Activated CD4-positive, alpha-beta T cell treated with anti-CD3 and anti-CD28 coated beads for 24 hours (primary cell): ENCODE data around the gene PCDH15.
"Not testable (repeated sequence)": the region's sequence is repeated elsewhere in the genome, so short reads cannot be mapped to it uniquely, and the experiment has no call there.

Experiments used
- DNase-seq, 2 donors: peaks; one replicate each; pipeline ENCODE4 v3.0.0-alpha.2; 2020; ENCODE audit warnings: low read depth in 2 of 2

Gene PCDH15

DNA sequence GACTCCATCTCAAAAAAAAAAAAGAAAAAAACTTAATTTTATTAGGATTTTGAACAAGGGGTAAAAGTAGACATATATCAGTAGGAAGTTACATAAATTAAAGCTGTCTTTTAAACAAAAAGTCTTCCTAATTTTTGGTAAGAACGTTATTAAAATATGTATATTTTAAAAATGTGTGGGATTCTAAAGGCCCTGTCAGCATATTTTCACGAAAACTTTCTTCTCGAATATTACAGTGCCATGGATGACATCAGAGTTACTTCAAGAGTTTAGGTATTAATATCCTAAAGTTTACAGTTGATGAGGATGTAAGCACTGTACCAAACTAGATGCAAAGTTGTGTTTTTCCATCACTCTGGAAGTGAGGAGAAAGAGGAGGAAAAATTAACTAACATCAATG, 820.8 kb downstream of the PCDH15 start:
- DNase-seq: no peak

DNA sequence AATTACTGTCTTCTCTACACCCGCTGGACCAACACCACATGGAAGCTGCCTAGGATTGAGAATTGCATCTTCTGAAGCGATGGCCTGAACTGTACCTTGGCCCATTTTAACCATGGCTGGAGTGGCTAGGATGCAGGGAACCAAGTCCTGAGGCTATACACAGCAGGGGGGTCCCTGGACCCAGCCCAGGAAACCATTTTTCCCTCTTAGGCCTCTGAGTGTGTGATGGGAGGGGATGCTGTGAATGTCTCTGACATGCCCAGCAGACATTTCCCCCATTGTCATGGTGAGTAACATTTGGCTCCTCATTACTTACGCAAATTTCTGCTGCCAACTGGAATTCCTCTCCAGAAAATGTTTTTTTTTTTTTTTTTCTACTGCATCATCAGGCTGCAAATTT, 822.7 kb downstream of the PCDH15 start:
- no peak for DNase-seq

- no peak for DNase-seq
Observed at GRCh38 chr10:53977267-53977666, 823.8 kb downstream of the PCDH15 start.

DNA sequence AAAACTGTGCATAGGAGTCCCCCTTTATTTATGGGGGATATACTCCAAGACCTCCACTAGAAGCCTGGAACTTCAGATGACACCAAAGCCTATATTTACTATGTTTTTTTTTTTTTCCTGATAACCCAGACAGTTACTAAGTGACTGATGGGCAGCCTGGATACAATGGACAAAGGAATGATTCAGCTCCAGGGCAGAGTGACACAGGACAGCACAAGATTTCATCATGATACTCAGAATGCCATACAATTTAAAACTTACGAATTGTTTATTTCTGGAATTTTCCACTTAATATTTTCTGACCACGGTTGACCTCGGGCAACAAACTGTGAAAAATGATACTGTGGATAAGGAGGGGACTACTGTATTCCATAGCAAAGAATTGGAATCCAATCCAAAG, 843.6 kb downstream of the PCDH15 start:
- no peak for DNase-seq

DNA sequence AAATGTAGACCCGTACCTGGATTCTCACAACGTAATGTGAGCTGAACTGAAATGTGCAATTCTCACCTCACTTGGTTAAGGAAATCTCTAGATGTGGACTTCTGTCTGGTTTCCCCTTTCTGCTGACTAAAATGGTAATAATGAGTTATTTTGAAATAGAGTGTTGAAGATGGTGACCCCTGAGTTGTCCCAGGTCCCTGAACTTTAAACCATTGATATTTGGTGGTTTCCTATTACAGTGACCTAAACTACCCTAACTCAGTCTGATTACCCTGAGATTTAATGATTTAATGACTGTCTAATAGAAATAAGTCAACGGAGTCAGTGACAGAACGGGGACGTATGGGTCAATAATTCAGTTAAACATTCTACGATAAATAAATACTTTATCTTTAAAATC, 845.9 kb downstream of the PCDH15 start:
- no peak for DNase-seq

GRCh38 chr10:53952698-53953630, 848.1 kb downstream of the PCDH15 start:
- no peak for DNase-seq

DNA sequence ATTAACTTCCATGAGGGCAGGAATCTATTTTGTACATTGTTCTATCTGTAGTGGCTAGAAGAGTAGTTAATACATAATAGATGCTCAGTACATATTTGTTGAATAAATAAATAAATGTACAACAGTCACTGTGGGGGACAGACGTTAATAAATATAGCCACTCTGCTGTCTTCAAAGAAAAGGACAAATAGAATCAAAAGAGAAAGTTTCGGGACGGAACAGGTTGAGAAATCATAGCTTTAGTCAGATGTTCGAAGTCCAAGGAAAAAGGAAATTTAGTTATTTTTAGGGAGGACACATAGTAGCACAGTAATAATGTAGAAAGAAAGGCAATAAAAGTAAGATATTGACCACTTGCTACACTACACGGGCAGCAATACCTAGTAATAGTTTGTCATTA, 861.4 kb downstream of the PCDH15 start:
- no peak for DNase-seq

- DNase-seq: no peak
Observed at GRCh38 chr10:53930648-53931047, 870.4 kb downstream of the PCDH15 start.

- DNase-seq: not testable (repeated sequence)
Observed at GRCh38 chr10:53924051-53924700, 876.9 kb downstream of the PCDH15 start.

DNA sequence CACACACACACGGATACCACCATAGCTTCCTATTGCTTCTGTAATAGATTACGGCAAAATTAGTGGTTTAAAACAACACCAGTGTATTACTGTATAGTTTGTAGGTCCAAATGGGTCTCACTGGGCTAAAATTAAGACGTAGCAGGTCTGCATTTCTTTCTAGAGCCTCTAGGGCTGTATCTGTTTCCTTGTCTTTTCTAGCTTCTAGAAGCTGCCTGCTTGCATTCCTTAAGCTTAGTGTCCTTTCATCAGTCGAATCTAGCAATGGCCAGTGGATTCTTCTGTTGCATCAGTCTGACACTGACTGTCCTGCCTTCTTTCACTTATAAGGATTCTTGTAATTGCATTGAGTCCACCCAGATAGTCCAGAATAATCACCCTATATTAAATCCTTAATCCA, 882.3 kb downstream of the PCDH15 start:
- no peak for DNase-seq

- no peak for DNase-seq
Observed at GRCh38 chr10:53909791-53910190, 891.2 kb downstream of the PCDH15 start.

- DNase-seq: no peak
Observed at GRCh38 chr10:53904506-53905241, 896.4 kb downstream of the PCDH15 start.

- DNase-seq: no peak
Observed at GRCh38 chr10:53903756-53904155, 897.3 kb downstream of the PCDH15 start.

DNA sequence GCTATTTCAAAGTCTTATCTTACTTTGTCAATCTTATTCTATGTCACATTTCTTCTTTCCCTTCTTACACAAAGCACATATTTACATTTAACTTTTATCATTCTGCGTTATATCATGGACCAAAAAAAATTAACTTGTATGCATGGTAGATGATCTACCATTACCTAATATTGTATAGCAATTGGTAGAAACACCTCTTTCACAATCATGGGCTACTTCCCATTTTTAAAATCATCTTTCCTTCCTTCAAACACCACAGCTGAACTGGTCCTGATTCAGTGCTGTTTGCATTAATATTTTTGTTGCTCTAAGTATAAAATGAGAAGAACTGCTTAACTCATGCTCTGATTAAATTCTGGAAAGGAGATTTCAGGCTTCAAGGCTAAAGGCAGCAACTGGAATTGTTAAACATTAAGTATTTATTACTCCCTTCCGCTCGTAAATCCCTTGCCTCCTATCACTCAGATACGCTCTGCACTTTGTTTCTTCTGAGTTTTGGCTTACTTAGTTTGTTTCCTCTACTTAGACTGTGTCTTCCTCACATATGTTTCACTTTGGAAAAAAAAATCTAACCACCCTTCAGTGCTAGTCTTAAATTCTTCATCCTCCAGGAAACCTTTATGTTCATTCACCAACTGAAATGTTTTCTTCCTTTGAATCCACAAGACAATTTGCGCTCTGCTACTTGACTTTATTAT, 901.4 kb downstream of the PCDH15 start:
- DNase-seq: no peak

DNA sequence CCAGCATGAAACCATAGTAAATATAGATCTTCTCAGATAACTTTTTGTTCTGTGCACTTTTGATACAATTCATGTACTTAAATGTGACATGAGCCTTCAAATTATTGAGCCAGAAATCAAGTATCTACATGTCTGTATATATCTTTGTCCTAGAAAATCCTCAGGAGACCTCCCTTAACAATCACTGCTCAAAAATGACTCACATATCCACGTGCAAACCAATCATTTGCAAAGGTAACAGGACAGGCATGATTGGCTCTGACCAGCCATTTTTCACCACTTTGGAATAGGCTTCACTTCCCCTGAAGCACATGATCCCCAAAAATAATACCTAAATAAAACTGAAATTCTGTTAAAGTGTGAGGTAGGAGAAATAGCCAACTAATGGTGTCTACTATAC, 902.5 kb downstream of the PCDH15 start:
- DNase-seq: no peak

- no peak for DNase-seq
Observed at GRCh38 chr10:53894145-53894544, 906.9 kb downstream of the PCDH15 start.

DNA sequence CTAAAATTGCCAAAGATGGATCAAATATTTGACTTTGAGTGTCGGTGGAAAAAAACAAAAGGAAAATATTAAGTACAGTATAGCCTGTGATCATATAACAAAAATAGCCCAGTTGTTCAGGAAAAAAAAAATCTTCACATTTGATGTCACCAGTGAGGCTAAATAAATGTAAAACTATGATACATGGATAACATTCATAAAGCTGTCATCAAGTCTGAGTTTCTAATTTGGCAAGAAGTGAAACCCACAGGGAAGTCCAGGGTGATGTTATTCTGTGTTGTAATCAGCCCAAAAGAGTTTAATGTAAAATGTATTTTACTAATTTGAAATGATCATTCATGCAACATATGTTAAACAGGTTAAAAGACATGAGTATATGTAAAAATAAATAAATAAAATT, 908.0 kb downstream of the PCDH15 start:
- no peak for DNase-seq

DNA sequence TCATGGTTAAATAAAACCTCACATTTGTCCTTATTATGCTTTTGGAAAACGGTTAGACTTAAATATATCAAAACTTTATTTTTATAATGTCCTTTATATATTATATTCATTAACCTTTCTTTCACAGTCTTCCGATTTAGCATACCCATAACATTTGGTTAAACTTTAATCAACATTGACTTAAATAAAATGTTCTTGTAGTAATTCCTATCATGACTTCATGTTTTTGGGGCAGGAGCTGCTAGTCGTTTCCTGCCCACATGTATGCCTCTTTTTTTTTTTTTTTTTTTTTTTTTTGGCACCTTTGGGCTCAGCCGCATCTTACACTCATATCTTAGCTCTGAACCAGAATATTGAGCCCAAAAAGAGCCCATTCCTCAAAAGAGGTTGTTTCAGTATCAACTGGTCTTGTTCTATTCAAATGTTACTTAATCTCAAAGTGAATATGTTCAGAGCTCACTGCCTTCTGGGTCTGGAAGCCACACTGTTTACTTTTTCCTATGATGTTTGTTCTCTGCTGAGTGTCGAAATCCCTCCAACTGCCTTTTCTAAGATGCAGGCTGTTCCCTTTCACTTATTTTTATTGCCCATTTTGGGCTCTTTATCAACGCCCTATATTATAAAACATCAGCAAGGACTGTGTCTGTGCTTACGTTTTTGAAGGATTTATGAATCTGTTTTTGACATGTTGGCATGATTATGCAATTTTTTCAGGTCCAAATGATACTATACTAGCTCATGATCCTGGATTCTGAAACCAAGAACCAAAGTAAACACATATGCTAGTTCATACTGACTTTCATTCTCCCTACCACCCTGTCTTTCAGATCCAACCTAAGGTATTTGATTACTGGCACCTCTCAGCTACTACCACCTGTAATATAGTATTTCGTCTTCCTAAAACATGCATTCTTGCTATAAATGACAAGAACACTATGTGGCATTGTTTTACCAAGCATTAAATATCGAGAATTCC, 914.4 kb downstream of the PCDH15 start:
- DNase-seq: no peak

DNA sequence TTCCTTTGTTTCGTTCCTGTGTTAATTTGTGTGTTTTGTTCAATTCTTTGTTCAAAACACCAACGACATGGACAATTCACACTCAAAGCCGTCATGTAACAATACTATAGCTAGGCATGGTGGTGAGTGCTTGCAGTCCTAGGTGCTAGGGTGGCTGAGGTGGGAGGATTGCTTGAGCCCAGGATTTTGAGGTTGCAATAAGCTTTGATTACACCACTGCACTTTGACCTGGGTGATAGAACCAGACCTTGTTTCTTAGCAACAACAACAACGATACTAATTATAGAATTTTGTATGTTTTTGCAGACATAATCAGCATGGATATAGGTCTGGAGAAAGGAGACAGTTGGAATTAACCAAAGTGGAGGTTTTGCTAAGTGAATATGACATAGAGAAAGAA, 936.2 kb downstream of the PCDH15 start:
- no peak for DNase-seq

GRCh38 chr10:53852450-53853175, 948.4 kb downstream of the PCDH15 start:
- DNase-seq: no peak
